Posterior vena cava (tissue), 2 donors: ENCODE data around the gene DOK5. TPM values are rescaled to one million over a fixed set of nuclear protein-coding genes. Genes with fewer than 3 reads are reported as not detected.

ENCODE experiments used
- DNase-seq: peaks from one replicate; pipeline ENCODE4 v3.0.0-alpha.2; 2020; ENCODE audit warnings: low spot score
- intact Hi-C, 2 donors: fragments of 100-400 bp; cut with DNase I; formaldehyde crosslinking; loops; one replicate each; pipeline versions ENCODE4 v1.14.1 to v1.14.2; 2022 to 2023
- total RNA-seq, 2 donors: library from RNA; stranded (reverse); fragmentation: NEBNext Ultra II Directional; extraction: Animal tissue kit (Norgen Biotek cat#: 25700); gene quantifications; one replicate each; pipeline ENCODE4 v1.2.1, GENCODE V29; 2021
- donor health status: DM: yes; HTN: yes; CAD: no.
- donor health status: DM: yes; HTN: yes; CAD: no.

The DOK5 gene
- total RNA-seq, 2 donors from 2014 or later: 4.4 to 6.1 TPM

DNA sequence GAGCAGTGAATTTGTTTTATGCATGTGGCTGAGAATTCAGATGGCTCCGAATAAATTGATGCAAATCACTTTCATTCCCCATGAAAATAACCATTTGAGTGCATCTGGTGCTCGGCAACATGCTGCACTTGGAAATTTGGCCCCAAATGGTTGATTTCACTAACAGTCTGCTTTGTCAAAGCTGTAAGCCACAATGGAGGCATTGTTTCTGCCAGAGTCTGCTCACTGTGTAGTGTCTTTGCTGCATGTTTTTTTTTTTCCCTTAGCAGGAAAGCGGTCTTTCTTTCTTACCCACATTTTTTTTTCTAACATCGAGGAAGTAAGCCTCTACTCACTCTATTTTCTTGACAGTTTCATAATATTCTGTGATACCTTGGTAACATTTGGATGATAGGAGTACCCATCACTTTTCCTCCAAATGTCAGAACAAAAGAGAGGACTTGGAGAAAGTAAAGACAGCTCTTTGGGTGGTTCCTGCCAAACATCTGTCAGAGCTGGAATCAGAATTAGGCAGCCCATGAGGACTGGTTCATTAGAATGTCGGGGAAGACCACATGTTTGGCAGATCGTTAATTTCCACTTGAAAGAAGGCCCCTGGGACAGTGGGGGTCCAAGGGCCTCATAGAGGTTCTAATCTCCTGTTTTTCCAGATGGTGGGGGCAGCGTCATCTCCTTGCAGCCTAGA is 149.5 kb downstream of the DOK5 start:
- no peak for DNase-seq
- intact Hi-C loops: no loop called here

- intact Hi-C loops: no loop called here
- no peak for DNase-seq
Measured at GRCh38 chr20:54625497-54625896, 150.1 kb downstream of the DOK5 start.

DNA sequence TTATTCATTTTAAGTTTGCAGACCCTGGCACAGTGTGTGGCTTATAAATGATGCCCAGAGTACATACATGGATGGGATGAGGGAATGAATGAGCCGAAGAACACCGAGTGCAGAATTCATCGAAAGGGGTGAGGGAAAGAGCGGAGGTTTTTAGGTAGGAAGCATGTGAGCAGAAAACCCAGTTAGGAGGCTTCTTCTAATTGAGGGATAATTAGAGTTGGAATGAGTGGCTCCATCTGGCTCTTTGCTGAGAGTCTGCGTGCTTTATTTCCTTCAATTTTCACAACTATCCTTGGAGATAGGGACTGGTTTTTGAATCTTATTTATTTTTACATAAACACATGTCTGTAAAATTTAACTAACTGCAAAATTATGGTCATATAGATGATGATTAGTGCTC is 150.7 kb downstream of the DOK5 start:
- DNase-seq: no peak
- intact Hi-C loops: no loop called here

DNA sequence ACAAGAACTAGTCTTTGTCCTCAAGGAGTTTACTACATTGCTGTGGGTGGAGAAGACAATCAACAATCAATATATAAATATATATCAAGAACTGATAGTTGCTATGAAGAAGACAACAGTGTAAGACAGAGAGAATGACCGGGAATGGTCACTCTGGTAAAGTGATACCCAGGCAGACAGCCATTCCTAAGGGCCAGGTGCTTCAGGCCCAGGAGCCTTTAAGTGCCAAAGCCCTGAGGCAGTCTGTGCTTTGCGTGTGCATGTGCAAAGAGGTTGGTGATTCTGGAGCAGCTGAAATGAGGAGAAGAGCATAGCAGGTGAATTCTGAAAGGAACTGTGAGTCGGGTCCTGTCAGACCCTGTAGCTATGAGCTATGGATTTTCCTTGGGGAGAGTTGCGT is 154.2 kb downstream of the DOK5 start:
- no peak for DNase-seq
- intact Hi-C loops: loop anchor here in 1 of 2 donors (5.0 kb wide), 1 partner anchor 888 kb away; no protein-coding TSS in a partner anchor

- intact Hi-C loops: loop anchor here in 1 of 2 donors (5.0 kb wide), 1 partner anchor 887 kb away; no protein-coding TSS in a partner anchor
Measured at GRCh38 chr20:54630582-54630981, 155.2 kb downstream of the DOK5 start.

GRCh38 chr20:54631059-54631458 is 155.7 kb downstream of the DOK5 start:
- intact Hi-C loops: loop anchor here in 1 of 2 donors (5.0 kb wide), 1 partner anchor 886 kb away; no protein-coding TSS in a partner anchor

More at GRCh38 chr20:54630582-54630981, 155.2 kb downstream of the DOK5 start:
- DNase-seq: no peak

GRCh38 chr20:54633374-54634355 is 158.3 kb downstream of the DOK5 start:
- intact Hi-C loops: loop anchor here in 1 of 2 donors (5.0 kb wide), 1 partner anchor 884 kb away; no protein-coding TSS in a partner anchor
- DNase-seq: no peak

More at GRCh38 chr20:54631059-54631458, 155.7 kb downstream of the DOK5 start:
- DNase-seq: no peak

- intact Hi-C loops: no loop called here
Measured at GRCh38 chr20:54636575-54636974, 161.2 kb downstream of the DOK5 start.

DNA sequence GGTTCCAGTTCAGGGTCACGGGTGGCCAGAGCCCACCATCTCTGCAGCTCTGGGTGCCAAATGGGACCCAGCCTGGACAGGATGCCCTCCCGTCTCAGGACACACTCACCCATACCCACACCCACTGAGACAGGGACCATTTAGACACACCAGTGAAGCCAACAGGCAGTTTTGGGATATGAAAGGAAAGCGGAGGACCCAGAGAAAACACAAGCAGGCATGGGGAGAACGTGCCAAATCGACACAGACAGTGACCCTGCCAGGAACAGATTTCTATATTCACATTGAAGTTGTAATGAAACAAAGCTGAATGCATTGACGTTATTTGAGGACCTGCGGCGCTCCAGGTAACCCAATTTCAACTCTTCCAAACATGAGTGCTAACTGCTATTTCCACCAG is 164.5 kb downstream of the DOK5 start:
- DNase-seq: no peak
- intact Hi-C loops: loop anchor here (10.0 kb wide), 2 partner anchors 425 to 545 kb away; no protein-coding TSS in a partner anchor

More at GRCh38 chr20:54636575-54636974, 161.2 kb downstream of the DOK5 start:
- DNase-seq: no peak

- intact Hi-C loops: loop anchor here (10.0 kb wide), 2 partner anchors 426 to 546 kb away; no protein-coding TSS in a partner anchor
Measured at GRCh38 chr20:54640800-54641199, 165.4 kb downstream of the DOK5 start.

DNA sequence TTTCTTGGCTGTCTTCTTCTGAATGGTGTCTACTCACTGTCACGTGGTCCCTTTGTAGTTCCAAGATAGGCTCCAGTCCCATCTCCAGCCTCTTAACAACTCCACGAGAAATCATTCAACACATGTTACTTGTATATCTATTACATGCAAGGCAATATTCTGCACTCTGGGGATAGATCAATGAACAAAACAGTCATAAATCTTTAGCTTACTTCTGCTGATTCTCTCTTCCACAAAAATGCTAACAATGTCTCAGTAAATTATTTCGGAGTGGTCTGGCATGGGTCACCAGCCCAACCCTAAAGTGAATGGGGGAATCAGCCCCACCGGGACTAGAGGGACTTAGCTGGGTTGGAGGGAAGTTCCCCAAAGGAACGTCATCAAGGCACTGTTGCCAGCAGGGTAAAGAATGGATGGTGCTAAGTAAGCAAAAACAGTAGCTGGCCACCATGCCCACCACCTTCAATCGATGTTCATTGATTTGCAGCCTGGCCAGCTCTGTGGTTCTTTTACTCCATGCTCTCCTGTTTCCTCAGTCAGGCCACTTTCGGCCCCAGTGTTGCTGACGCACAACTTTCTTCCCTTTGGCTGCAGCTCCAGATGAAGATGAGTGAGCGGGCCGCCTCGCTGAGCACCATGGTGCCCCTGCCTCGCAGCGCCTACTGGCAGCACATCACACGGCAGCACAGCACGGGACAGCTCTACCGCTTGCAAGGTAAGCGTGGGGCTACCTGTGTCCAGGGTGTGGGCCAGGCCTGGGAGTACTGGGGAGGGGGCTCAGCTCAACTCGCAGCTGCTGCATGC is 167.7 kb downstream of the DOK5 start:
- intact Hi-C loops: loop anchor here (10.0 kb wide), 2 partner anchors 428 to 548 kb away; no protein-coding TSS in a partner anchor
- no peak for DNase-seq

More at GRCh38 chr20:54640800-54641199, 165.4 kb downstream of the DOK5 start:
- no peak for DNase-seq

DNA sequence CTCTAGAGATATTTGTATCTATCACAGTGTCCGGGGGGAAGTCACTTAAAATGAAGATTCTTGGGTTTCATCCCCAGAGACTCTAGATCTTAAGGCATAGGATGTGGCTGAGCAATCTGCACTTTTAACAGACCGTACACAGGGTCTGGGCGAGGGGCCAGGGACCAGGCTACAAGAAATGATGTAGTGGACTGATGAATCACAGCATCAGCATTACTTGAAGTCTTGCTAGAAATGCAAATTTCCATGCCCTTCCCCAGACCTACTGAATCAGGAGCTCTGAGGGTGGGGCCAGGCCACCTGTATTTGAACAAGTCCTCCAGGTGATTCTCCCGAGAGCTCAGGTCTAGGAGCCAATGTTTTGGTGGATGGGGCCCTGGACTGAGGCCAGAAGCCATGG is 168.4 kb downstream of the DOK5 start:
- DNase-seq: peak; percentile 92
- intact Hi-C loops: loop anchor here (10.0 kb wide), 2 partner anchors 429 to 549 kb away; no protein-coding TSS in a partner anchor

DNA sequence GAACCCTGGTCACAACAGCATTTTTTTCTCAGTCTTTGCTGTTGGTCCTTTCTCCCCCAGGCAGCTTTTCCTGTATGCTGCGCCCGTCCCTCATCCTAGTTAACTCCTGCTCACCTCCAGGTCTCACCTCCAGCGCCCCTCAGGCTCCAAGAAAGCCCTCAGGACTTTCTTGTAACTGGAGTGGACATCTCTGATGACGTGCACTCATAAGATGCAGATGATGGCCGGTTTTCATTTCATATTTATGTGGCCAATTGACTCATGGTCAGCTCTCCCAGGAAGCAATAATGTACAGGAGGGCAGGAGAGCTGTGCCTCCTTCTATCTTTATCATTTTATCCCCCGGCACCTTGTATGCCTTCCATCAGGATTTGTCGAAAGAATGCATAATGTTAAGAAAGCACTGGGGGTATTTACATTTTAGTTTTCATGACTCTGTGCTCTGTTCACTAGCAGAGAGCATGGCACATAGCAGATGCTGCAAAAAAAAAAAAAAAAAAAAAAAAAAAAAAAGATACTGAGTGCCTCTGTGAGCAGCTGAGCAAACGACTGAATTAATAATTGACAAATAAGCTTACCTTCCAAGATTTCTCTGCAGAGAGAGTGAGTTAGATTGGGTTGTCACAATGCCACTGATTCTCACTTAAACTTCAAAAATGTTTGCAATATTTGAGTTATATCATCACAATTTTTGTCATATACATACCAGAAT is 170.2 kb downstream of the DOK5 start:
- no peak for DNase-seq
- intact Hi-C loops: loop anchor here (10.0 kb wide), 2 partner anchors 431 to 551 kb away; no protein-coding TSS in a partner anchor

DNA sequence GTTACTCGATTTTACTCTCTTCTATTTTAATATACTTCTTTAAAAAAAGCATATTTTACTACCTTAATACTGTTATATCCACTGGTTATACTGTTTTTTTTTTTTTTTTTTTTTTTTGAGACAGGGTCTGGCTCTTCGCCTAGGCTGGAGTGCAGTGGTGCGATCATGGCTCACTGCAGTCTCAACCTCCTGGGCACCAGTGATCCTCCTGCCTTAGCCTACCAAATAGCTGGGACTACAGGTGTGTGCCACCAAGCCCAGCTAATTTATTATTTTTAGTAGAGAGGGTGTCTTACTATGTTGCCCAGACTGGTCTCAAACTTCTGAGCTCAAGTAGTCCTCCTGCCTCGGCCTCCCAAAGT is 170.7 kb downstream of the DOK5 start:
- DNase-seq: no peak
- intact Hi-C loops: loop anchor here (10.0 kb wide), 2 partner anchors 431 to 551 kb away; no protein-coding TSS in a partner anchor

DNA sequence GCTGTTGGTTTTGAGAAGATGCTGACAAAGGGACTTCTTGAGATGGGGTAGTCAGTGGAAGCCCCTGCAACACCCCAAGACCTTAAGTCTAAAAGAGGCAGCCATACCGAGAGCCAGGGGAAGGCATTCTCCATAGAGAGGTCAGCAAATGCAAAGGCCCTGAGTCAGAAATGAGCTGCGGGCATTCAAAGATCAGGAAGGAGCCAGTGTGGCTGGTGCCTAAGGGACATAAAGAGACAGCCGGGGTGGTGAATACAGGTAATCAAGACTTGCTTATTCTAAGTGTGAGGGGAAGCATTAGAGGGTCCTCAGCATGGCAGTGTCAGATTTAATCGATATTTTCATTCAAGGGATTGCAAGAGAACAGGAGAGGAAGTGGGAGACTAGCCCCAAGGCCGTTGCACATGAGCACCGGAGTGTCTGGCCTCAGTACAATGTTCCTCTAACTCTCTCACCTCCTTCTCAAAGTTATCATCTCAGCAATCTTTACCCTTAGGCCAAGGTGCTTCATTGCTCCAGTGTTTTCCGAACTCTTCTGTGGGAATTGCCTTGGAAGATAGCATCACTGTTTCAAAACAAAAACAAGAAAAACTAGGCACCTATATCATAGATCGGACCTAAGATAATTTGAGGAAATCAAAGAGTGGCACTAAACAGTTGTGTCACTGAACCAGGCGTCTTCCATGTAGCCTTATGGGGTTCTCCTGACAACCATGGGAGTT is 173.2 kb downstream of the DOK5 start:
- DNase-seq: no peak
- intact Hi-C loops: loop anchor here (10.0 kb wide), 2 partner anchors 434 to 554 kb away; no protein-coding TSS in a partner anchor

DNA sequence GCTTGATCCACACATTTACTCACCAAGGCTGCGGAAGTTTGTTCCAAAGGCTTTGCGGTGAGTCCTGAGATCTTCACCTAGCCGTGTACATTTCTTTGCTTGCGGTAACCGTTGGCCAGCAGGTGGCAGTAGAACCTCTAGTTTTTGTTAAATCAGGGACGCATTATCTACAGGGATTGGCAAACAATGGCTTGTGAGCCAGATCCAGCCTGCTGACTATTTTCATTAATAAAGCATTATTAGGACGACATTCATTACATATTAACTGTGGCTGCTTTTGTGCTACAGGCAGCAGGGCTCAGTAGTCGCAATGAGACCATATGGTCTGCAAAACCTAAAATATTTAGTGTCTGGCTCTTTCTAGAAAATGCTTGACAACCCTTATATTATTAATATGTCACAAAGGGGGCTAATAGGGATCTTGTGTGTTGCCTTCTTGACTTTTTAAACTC is 174.1 kb downstream of the DOK5 start:
- intact Hi-C loops: loop anchor here (10.0 kb wide), 2 partner anchors 435 to 555 kb away; no protein-coding TSS in a partner anchor
- peak; percentile 89 for DNase-seq

DNA sequence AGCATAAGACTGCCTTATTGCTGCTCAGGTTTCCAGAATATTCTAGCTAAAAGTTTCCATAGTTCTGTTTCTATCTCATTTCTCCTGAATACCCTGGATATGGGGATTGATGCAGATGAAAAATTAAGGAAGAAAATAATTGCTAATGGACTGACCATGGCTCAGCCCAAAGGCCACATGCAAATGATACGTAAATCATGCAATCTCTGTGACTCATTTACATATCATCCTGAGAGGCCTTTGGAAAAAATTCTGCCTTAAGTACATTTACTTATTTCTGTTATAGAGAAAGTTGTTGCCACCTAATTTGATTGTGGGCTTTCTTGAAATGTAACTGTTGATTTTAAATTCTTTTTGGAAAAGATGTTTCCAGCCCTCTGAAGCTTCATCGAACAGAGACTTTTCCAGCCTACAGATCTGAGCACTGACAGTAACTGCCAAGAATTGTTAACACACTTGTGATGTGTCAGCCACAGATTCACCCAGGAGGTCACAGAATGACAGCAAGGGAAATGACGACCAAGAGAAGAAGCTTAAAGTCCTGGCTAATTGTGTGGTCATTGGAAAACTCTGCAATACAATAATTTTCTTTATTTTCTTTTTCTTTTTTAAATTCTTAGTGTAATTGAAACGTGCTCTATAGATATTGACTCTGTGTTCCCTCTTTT is 174.8 kb downstream of the DOK5 start:
- intact Hi-C loops: no loop called here

More for the DNA sequence above, 174.8 kb downstream of the DOK5 start:
- DNase-seq: no peak
